HEK293 (cell line): ENCODE results near the gene KRTAP10-10.

ENCODE experiments used
- BCL11A ChIP-seq: fragments of 450-650 bp; formaldehyde crosslinking; IDR thresholded peaks from 2 replicates; pipeline ENCODE4 v1.5.1; 2016; ENCODE audit warnings: low read depth, missing biosample characterization, missing genetic modification characterization
- PRDM10 ChIP-seq: fragments of 450-650 bp; formaldehyde crosslinking; IDR thresholded peaks from 2 replicates; pipeline ENCODE4 v1.5.1; 2016; ENCODE audit warnings: missing biosample characterization, missing genetic modification characterization
- ZNF350 ChIP-seq: fragments of 450-650 bp; formaldehyde crosslinking; IDR thresholded peaks from 2 replicates; pipeline ENCODE4 v1.5.0; 2017; ENCODE audit warnings: missing biosample characterization, mild to moderate bottlenecking, missing genetic modification characterization
- ZNF416 ChIP-seq: fragments of 450-650 bp; formaldehyde crosslinking; IDR thresholded peaks from 2 replicates; pipeline ENCODE4 v1.5.1; 2016; ENCODE audit warnings: missing biosample characterization, missing genetic modification characterization
- ZNF707 ChIP-seq: fragments of 450-650 bp; formaldehyde crosslinking; IDR thresholded peaks from 2 replicates; pipeline ENCODE4 v1.5.1; 2016; ENCODE audit warnings: missing biosample characterization, missing genetic modification characterization
- TF ChIP-seq, protein P1 (sequence below): fragments of 450-650 bp; formaldehyde crosslinking; IDR thresholded peaks from 2 replicates; pipeline ENCODE4 v1.5.1; 2016; ENCODE audit warnings: missing biosample characterization, missing genetic modification characterization
- TF ChIP-seq, protein P2 (sequence below): fragments of 450-650 bp; formaldehyde crosslinking; IDR thresholded peaks from 2 replicates; pipeline ENCODE4 v1.5.1; 2016; ENCODE audit warnings: missing biosample characterization, missing genetic modification characterization
- TF ChIP-seq, protein P3 (sequence below): fragments of 450-650 bp; formaldehyde crosslinking; IDR thresholded peaks from 2 replicates; pipeline ENCODE4 v1.5.1; 2016; ENCODE audit warnings: missing biosample characterization, missing genetic modification characterization

GRCh38 chr21:44637018-44637850 lies at the start of gene KRTAP10-10:
- TF ChIP-seq, protein P1, sequence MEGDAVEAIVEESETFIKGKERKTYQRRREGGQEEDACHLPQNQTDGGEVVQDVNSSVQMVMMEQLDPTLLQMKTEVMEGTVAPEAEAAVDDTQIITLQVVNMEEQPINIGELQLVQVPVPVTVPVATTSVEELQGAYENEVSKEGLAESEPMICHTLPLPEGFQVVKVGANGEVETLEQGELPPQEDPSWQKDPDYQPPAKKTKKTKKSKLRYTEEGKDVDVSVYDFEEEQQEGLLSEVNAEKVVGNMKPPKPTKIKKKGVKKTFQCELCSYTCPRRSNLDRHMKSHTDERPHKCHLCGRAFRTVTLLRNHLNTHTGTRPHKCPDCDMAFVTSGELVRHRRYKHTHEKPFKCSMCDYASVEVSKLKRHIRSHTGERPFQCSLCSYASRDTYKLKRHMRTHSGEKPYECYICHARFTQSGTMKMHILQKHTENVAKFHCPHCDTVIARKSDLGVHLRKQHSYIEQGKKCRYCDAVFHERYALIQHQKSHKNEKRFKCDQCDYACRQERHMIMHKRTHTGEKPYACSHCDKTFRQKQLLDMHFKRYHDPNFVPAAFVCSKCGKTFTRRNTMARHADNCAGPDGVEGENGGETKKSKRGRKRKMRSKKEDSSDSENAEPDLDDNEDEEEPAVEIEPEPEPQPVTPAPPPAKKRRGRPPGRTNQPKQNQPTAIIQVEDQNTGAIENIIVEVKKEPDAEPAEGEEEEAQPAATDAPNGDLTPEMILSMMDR = no peak
- TF ChIP-seq PRDM10 (tag by site-specific recombination) = no peak
- TF ChIP-seq, protein P2, sequence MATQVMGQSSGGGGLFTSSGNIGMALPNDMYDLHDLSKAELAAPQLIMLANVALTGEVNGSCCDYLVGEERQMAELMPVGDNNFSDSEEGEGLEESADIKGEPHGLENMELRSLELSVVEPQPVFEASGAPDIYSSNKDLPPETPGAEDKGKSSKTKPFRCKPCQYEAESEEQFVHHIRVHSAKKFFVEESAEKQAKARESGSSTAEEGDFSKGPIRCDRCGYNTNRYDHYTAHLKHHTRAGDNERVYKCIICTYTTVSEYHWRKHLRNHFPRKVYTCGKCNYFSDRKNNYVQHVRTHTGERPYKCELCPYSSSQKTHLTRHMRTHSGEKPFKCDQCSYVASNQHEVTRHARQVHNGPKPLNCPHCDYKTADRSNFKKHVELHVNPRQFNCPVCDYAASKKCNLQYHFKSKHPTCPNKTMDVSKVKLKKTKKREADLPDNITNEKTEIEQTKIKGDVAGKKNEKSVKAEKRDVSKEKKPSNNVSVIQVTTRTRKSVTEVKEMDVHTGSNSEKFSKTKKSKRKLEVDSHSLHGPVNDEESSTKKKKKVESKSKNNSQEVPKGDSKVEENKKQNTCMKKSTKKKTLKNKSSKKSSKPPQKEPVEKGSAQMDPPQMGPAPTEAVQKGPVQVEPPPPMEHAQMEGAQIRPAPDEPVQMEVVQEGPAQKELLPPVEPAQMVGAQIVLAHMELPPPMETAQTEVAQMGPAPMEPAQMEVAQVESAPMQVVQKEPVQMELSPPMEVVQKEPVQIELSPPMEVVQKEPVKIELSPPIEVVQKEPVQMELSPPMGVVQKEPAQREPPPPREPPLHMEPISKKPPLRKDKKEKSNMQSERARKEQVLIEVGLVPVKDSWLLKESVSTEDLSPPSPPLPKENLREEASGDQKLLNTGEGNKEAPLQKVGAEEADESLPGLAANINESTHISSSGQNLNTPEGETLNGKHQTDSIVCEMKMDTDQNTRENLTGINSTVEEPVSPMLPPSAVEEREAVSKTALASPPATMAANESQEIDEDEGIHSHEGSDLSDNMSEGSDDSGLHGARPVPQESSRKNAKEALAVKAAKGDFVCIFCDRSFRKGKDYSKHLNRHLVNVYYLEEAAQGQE (tag by site-specific recombination) = no peak
- TF ChIP-seq, protein P3, sequence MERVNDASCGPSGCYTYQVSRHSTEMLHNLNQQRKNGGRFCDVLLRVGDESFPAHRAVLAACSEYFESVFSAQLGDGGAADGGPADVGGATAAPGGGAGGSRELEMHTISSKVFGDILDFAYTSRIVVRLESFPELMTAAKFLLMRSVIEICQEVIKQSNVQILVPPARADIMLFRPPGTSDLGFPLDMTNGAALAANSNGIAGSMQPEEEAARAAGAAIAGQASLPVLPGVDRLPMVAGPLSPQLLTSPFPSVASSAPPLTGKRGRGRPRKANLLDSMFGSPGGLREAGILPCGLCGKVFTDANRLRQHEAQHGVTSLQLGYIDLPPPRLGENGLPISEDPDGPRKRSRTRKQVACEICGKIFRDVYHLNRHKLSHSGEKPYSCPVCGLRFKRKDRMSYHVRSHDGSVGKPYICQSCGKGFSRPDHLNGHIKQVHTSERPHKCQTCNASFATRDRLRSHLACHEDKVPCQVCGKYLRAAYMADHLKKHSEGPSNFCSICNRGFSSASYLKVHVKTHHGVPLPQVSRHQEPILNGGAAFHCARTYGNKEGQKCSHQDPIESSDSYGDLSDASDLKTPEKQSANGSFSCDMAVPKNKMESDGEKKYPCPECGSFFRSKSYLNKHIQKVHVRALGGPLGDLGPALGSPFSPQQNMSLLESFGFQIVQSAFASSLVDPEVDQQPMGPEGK (tag by site-specific recombination) = no peak
- no peak for TF ChIP-seq ZNF707
- TF ChIP-seq ZNF416 (tag by site-specific recombination) = no peak
- no peak for TF ChIP-seq BCL11A (tag by site-specific recombination)
- TF ChIP-seq ZNF350 = no peak
